ENCODE results near the gene RIOK1. TPM values are rescaled to one million over a fixed set of nuclear protein-coding genes. Genes with fewer than 3 reads are reported as not detected.

RIOK1 gene
- total and polyA plus RNA-seq, 2 of the 8 experiments (the other 6 are each of a cell fraction or from before 2014, with no cell fraction given): 11.8 to 26.9 TPM

DNA sequence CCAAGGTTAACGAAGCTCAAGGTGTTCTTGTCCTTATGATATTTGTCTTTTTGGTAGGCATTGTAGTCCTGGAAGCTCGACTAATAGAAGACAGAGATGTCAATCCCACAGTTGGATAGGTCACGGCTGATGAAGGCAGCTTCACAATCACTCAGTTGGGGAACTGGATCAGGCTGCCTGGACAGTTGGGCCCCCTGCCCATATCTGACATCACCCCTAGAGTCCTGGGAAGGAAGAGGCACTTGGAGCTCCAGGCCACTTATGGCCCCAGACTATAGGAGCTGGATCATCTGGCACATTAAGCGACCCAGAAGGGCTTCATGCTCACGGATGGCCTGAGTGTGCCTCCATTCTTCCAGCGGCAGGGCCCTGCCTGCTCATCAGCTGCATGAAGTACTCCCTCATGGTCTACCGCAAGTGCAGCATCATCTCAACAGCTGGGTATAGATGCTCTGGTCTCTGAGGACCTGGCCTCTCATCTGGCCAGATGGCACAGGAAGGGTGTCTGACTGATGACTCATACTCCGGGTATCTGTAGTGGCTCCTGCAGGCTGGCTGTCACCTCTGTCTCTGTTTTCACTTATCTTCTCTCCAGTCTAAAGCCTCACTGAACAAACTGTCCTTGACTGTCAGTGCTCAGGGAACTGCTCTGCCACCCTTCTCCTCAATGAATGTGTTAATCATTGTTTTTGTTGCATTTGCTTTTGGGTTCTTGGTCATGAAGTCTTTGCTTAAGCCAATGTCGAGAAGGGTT is 47.4 kb upstream of the RIOK1 start:
- Histone ChIP-seq H3K4ac (replicated peaks; ENCODE audit: insufficient read length, low read depth, low read length) (no peak overlapping the region), H3K4me1 (replicated peaks in 1 of 4; ENCODE audit: control insufficient read depth in 3 of 4, insufficient read depth in 4 of 4, low read length in 3 of 4) (0 out of 7 replicates have a peak, but pooled peaks cover 0 to 2% (median 0%) of the 10 kb centered on the region in 4 experiments), H3K23me2 (ENCODE audit: low read depth, low read length) (no peaks in the 10 kb centered on the region), H2AFZ (ENCODE audit: low read length) (no peak overlapping the region), H3K4me3 (ENCODE audit: extremely low read depth in 1 of 4, insufficient read depth in 2 of 4, low read depth in 3 of 4, low read length in 4 of 4) (no peak overlapping the region), H3K79me1 (ENCODE audit: low read depth, low read length) (no peaks in the 10 kb centered on the region), H3K27me3 (replicated peaks in 1 of 4; ENCODE audit: control insufficient read depth in 3 of 4, extremely low read depth in 1 of 4, insufficient read depth in 3 of 4, low read length in 3 of 4) (no peaks in the 10 kb centered on the region), H4K91ac (replicated peaks; ENCODE audit: insufficient read length, low read length) (no peak overlapping the region), H3K36me3 (ENCODE audit: control insufficient read depth in 2 of 4, insufficient read depth in 4 of 4, low read length in 3 of 4) (no peaks in the 10 kb centered on the region), H3K79me2 (ENCODE audit: control insufficient read depth in 1 of 2, insufficient read depth in 2 of 2, low read length in 2 of 2) (no peaks in the 10 kb centered on the region), H4K8ac (ENCODE audit: extremely low read depth, insufficient read depth, low read length) (no peak overlapping the region), H3K4me2 (ENCODE audit: insufficient read depth in 1 of 2, low read depth in 2 of 2, low read length in 2 of 2) (no peak overlapping the region), H3K56ac (replicated peaks; ENCODE audit: insufficient read length, low read depth, low read length) (no peak overlapping the region), H4K20me1 (replicated peaks in 1 of 2; ENCODE audit: control insufficient read depth in 1 of 2, insufficient read depth in 2 of 2, low read length in 2 of 2) (no peaks in the 10 kb centered on the region), H2BK120ac (replicated peaks; ENCODE audit: low read depth, low read length) (no peak overlapping the region), H2BK15ac (ENCODE audit: low read length) (no peak overlapping the region), H2BK12ac (ENCODE audit: low read depth, low read length) (no peak overlapping the region), H2BK5ac (ENCODE audit: low read depth, low read length) (no peak overlapping the region; the same call in 1 of the 2 replicates), H2AK5ac (ENCODE audit: low read depth, low read length) (no peak overlapping the region), H3K14ac (ENCODE audit: insufficient read length) (no peak overlapping the region), H3K27ac (ENCODE audit: low read depth, low read length) (no peak overlapping the region), H3K9me3 (ENCODE audit: insufficient read depth in 2 of 2, low read depth in 1 of 2, low read length in 1 of 2) (peaks cover 0 to 3% of the 10 kb centered on the region in 2 experiments; a peak in 1 of 4 replicates), H3K18ac (ENCODE audit: extremely low read depth, low read length) (no peak overlapping the region), H3K9ac (replicated peaks in 1 of 4; ENCODE audit: extremely low read depth in 1 of 4, low read depth in 3 of 4, low read length in 3 of 4) (no peak overlapping the region), H3K23ac (ENCODE audit: insufficient read length) (no peak overlapping the region), H4K5ac (ENCODE audit: insufficient read length, low read depth, low read length) (no peak overlapping the region), H2BK20ac (ENCODE audit: low read length) (no peak overlapping the region)
- DNase-seq (ENCODE audit: low read depth in 1 of 2, low spot score in 2 of 2) (no peak), FAIRE-seq (no peak)
- 92% methylated on average over 9 of the region's 9 CpGs; no CpG with 5 or more reads in 1 of the 2 experiments for WGBS, 2 experiments (ENCODE audit: extremely low coverage in 1 of 2, insufficient coverage in 1 of 2, insufficient read length in 1 of 2, insufficient replicate concordance in 2 of 2, low coverage in 1 of 2, low lambda C conversion rate in 2 of 2, missing lambda C conversion rate in 1 of 2)
- CTCF ChIA-PET (ENCODE audit: partially characterized antibody): interaction anchor here (1.8 to 4.3 kb wide), 3 partner anchors 13 to 67 kb away, joined by 4 to 38 read pairs (median 28); no protein-coding TSS in a partner anchor
- POLR2A ChIA-PET (ENCODE audit: partially characterized antibody): no interaction called here
- TF ChIP-seq, protein P1, sequence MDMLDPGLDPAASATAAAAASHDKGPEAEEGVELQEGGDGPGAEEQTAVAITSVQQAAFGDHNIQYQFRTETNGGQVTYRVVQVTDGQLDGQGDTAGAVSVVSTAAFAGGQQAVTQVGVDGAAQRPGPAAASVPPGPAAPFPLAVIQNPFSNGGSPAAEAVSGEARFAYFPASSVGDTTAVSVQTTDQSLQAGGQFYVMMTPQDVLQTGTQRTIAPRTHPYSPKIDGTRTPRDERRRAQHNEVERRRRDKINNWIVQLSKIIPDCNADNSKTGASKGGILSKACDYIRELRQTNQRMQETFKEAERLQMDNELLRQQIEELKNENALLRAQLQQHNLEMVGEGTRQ (IDR thresholded peaks at IDR 0.05; ENCODE audit: low read length): no peak
- TF ChIP-seq, protein P2, sequence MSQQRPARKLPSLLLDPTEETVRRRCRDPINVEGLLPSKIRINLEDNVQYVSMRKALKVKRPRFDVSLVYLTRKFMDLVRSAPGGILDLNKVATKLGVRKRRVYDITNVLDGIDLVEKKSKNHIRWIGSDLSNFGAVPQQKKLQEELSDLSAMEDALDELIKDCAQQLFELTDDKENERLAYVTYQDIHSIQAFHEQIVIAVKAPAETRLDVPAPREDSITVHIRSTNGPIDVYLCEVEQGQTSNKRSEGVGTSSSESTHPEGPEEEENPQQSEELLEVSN (IDR thresholded peaks at IDR 0.05): no peak
- no peak for TF ChIP-seq BCL11A (IDR thresholded peaks at IDR 0.05; ENCODE audit: low read depth in 2 of 2, low read length in 2 of 2)
- no peak for TF ChIP-seq TBP (IDR thresholded peaks at IDR 0.05; ENCODE audit: low read depth, low read length)
- no peak for TF ChIP-seq ZNF274 (IDR thresholded peaks at IDR 0.05; ENCODE audit: borderline replicate concordance, extremely low read depth, low read length)
- TF ChIP-seq RXRA (IDR thresholded peaks at IDR 0.05; ENCODE audit: insufficient read depth, low read depth, low read length): no peak
- TF ChIP-seq SIX5 (IDR thresholded peaks at IDR 0.05; ENCODE audit: low read depth, low read length): no peak
- TF ChIP-seq EGR1 (IDR thresholded peaks at IDR 0.05; ENCODE audit: borderline replicate concordance, low read depth, low read length): no peak
- no peak for TF ChIP-seq POLR2AphosphoS5 (IDR thresholded peaks at IDR 0.05; ENCODE audit: low read depth, low read length)
- TF ChIP-seq KDM1A (IDR thresholded peaks at IDR 0.05; ENCODE audit: borderline replicate concordance, low read length): no peak
- TF ChIP-seq SIN3A (conservative IDR thresholded peaks at IDR 0.05 in 1 of 2, IDR thresholded peaks at IDR 0.05 in 1 of 2; ENCODE audit: low read depth in 1 of 2, low read length in 2 of 2): no peak

Measured in H1 (cell line).